Astrocyte (in vitro differentiated cells and primary cell): ENCODE measurements around the gene GBE1. TPM values are rescaled to one million over a fixed set of nuclear protein-coding genes. Genes with fewer than 3 reads are reported as not detected.
A peak's percentile ranks its signal among the peaks of the same experiment; 100 is the strongest.

ENCODE experiments used
- DNase-seq: peaks from one replicate; pipeline ENCODE4 v3.0.0-alpha.2; 2010; ENCODE audit warnings: low read depth
- FAIRE-seq: peaks from 2 replicates; lab custom pipeline; 2011; peaks lifted over from hg19 to GRCh38; lab: Jason Lieb, UNC
- H2AFZ ChIP-seq: 2 replicates; pipeline ENCODE4 v1.6.0; 2012; ENCODE audit warnings: low read depth, low read length, inconsistent platforms
- H3K27ac ChIP-seq: 2 replicates; pipeline ENCODE4 v1.5.1; 2011; ENCODE audit warnings: low read depth, low read length, inconsistent platforms
- H3K27me3 ChIP-seq: 2 replicates; pipeline ENCODE4 v1.6.0; 2011; ENCODE audit warnings: low read length, inconsistent platforms; ENCODE audit not compliant: insufficient read depth
- H3K36me3 ChIP-seq: 2 replicates; pipeline ENCODE4 v1.5.1; 2011; ENCODE audit warnings: low read length, inconsistent platforms; ENCODE audit not compliant: insufficient read depth
- H3K4me1 ChIP-seq: 2 replicates; pipeline ENCODE4 v1.5.1; 2011; ENCODE audit warnings: low read length, inconsistent platforms; ENCODE audit not compliant: insufficient read depth
- H3K4me2 ChIP-seq: 2 replicates; pipeline ENCODE4 v1.6.0; 2012; ENCODE audit warnings: low read length, inconsistent platforms
- H3K4me3 ChIP-seq: 2 replicates; pipeline ENCODE4 v1.5.1; 2011; ENCODE audit warnings: low read depth, mild to moderate bottlenecking, low read length, inconsistent platforms; ENCODE audit not compliant: insufficient read depth
- H3K79me2 ChIP-seq: 2 replicates; pipeline ENCODE4 v1.6.0; 2012; ENCODE audit warnings: mild to moderate bottlenecking, low read length, inconsistent platforms; ENCODE audit not compliant: insufficient read depth
- H3K9ac ChIP-seq: 2 replicates; pipeline ENCODE4 v1.6.0; 2012; ENCODE audit warnings: mild to moderate bottlenecking, low read length, inconsistent platforms
- H3K9me3 ChIP-seq: 2 replicates; pipeline ENCODE4 v1.5.1; 2012; ENCODE audit warnings: low read depth, mild to moderate bottlenecking, low read length, inconsistent platforms; ENCODE audit not compliant: insufficient read depth
- H4K20me1 ChIP-seq: 2 replicates; pipeline ENCODE4 v1.6.0; 2012; ENCODE audit warnings: low read length, inconsistent platforms; ENCODE audit not compliant: insufficient read depth
- H3K27ac Mint-ChIP-seq: one replicate; pipeline ENCODE4 v1.8.0; 2021; ENCODE audit warnings: mild to moderate bottlenecking, mixed read lengths; ENCODE audit not compliant: unreplicated experiment
- H3K27me3 Mint-ChIP-seq: one replicate; pipeline ENCODE4 v1.8.0; 2021; ENCODE audit warnings: low read depth, mixed read lengths; ENCODE audit not compliant: unreplicated experiment
- H3K36me3 Mint-ChIP-seq: one replicate; pipeline ENCODE4 v1.8.0; 2021; ENCODE audit warnings: low read depth, mixed read lengths; ENCODE audit not compliant: unreplicated experiment
- H3K4me1 Mint-ChIP-seq: one replicate; pipeline ENCODE4 v1.8.0; 2021; ENCODE audit warnings: low read depth, mixed read lengths; ENCODE audit not compliant: unreplicated experiment
- H3K4me3 Mint-ChIP-seq: one replicate; pipeline ENCODE4 v1.8.0; 2021; ENCODE audit warnings: mild to moderate bottlenecking, moderate library complexity, mixed read lengths; ENCODE audit not compliant: unreplicated experiment
- H3K9me3 Mint-ChIP-seq: one replicate; pipeline ENCODE4 v1.8.0; 2021; ENCODE audit warnings: mild to moderate bottlenecking, mixed read lengths; ENCODE audit not compliant: unreplicated experiment
- CTCF ChIP-seq: IDR thresholded peaks from 2 replicates; pipeline ENCODE4 v1.5.1; 2011; ENCODE audit warnings: low read depth, mild to moderate bottlenecking, inconsistent platforms, low read length, moderate library complexity; ENCODE audit not compliant: insufficient read depth
- EZH2 ChIP-seq: IDR thresholded peaks from 2 replicates; pipeline ENCODE4 v1.6.1; 2012; ENCODE audit warnings: mild to moderate bottlenecking, low read length, inconsistent platforms; ENCODE audit not compliant: insufficient read depth
- total RNA-seq: library from RNA; stranded (reverse); gene quantifications from 2 replicates; pipeline ENCODE4 v1.2.1, GENCODE V29; 2021

The GBE1 gene
- total RNA-seq, 1 donor from 2014 or later: 58.6 TPM

GRCh38 chr3:81734742-81735141 is 26.7 kb downstream of the GBE1 start:
- no peaks in the 10 kb centered on the region for H3K9me3 ChIP-seq
- no peaks in the 10 kb centered on the region for H3K36me3 ChIP-seq
- no peaks in the 10 kb centered on the region for H3K27me3 ChIP-seq
- Mint-ChIP-seq H3K27ac (no peak overlapping the region), H3K27me3 (no peaks in the 10 kb centered on the region), H3K36me3 (peaks cover 6% of the 10 kb centered on the region), H3K9me3 (peaks cover 1% of the 10 kb centered on the region), H3K4me1 (peaks cover 14% of the 10 kb centered on the region), H3K4me3 (no peak overlapping the region)
- no peak overlapping the region for H3K9ac ChIP-seq
- H3K79me2 ChIP-seq: peaks cover 39% of the 10 kb centered on the region
- H4K20me1 ChIP-seq: no peaks in the 10 kb centered on the region
- TF ChIP-seq EZH2 (no peak), CTCF (no peak)
- H3K4me2 ChIP-seq: no peak overlapping the region
- H3K27ac ChIP-seq: no peak overlapping the region
- no peak for DNase-seq
- no peak for FAIRE-seq
- H2AFZ ChIP-seq: no peak overlapping the region
- no peak overlapping the region for H3K4me3 ChIP-seq
- no peaks in the 10 kb centered on the region for H3K4me1 ChIP-seq

DNA sequence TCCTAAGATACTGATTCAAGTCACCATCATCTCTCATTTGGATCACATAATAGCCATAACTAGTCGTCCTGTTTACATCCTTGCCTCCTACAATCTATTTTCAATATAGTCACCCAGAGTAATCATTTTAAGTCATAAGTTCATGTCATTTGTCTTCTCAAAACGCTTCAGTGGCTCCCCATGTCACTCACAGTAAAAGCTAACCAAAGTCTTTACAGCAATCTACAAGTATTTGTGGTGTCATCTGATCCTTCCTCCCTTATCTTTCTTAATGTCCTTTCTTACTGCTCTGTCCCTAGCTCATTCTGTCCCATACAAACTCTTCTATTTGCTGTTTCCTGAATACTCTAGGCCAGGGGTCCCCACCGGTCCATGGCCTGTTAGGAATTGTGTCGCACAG is 28.8 kb downstream of the GBE1 start:
- no peak overlapping the region for H3K27ac ChIP-seq
- no peak overlapping the region for H2AFZ ChIP-seq
- no peaks in the 10 kb centered on the region for H4K20me1 ChIP-seq
- H3K9me3 ChIP-seq: no peaks in the 10 kb centered on the region
- Mint-ChIP-seq H3K4me1 (peaks cover 30% of the 10 kb centered on the region), H3K9me3 (peaks cover 1% of the 10 kb centered on the region), H3K27me3 (no peaks in the 10 kb centered on the region), H3K4me3 (no peak overlapping the region), H3K27ac (no peak overlapping the region), H3K36me3 (peaks cover 6% of the 10 kb centered on the region)
- FAIRE-seq (no peak), DNase-seq (no peak)
- no peak overlapping the region for H3K4me3 ChIP-seq
- H3K36me3 ChIP-seq: no peaks in the 10 kb centered on the region
- TF ChIP-seq EZH2: no peak
- TF ChIP-seq CTCF: no peak
- H3K4me2 ChIP-seq: no peak overlapping the region
- peaks cover 36% of the 10 kb centered on the region for H3K79me2 ChIP-seq
- no peaks in the 10 kb centered on the region for H3K27me3 ChIP-seq
- H3K9ac ChIP-seq: no peak overlapping the region
- H3K4me1 ChIP-seq: peaks cover 8% of the 10 kb centered on the region

- peaks cover 1% of the 10 kb centered on the region for H3K9me3 Mint-ChIP-seq
- no peak overlapping the region for H2AFZ ChIP-seq
- H3K9me3 ChIP-seq: no peaks in the 10 kb centered on the region
- H3K27me3 Mint-ChIP-seq: no peaks in the 10 kb centered on the region
- H3K79me2 ChIP-seq: peaks cover 21% of the 10 kb centered on the region
- H3K36me3 ChIP-seq: no peaks in the 10 kb centered on the region
- peak overlapping the region; percentile 81 for H3K27ac Mint-ChIP-seq
- peaks cover 26% of the 10 kb centered on the region for H3K4me1 Mint-ChIP-seq
- H3K4me1 ChIP-seq: peaks cover 21% of the 10 kb centered on the region
- no peak overlapping the region for H3K4me3 ChIP-seq
- H3K27me3 ChIP-seq: no peaks in the 10 kb centered on the region
- peak overlapping the region; percentile 57 for H3K4me3 Mint-ChIP-seq
- H4K20me1 ChIP-seq: no peaks in the 10 kb centered on the region
- peak overlapping the region; percentile 65 for H3K4me2 ChIP-seq
- H3K27ac ChIP-seq: peak overlapping the region; percentile 66
- TF ChIP-seq CTCF (no peak), EZH2 (no peak)
- peaks cover 2% of the 10 kb centered on the region for H3K36me3 Mint-ChIP-seq
- DNase-seq (peak; percentile 63), FAIRE-seq (no peak)
- H3K9ac ChIP-seq: peak overlapping the region; percentile 50
Observed at GRCh38 chr3:81728766-81729544, 32.5 kb downstream of the GBE1 start.
